Fibroblast of upper back skin (primary cell): ENCODE measurements around the gene RBBP8NL.
A peak's percentile ranks its signal among the peaks of the same experiment; 100 is the strongest.

ENCODE experiments used
- DNase-seq: peaks from one replicate; pipeline ENCODE4 v3.0.0-alpha.2; 2013

Gene RBBP8NL

DNA sequence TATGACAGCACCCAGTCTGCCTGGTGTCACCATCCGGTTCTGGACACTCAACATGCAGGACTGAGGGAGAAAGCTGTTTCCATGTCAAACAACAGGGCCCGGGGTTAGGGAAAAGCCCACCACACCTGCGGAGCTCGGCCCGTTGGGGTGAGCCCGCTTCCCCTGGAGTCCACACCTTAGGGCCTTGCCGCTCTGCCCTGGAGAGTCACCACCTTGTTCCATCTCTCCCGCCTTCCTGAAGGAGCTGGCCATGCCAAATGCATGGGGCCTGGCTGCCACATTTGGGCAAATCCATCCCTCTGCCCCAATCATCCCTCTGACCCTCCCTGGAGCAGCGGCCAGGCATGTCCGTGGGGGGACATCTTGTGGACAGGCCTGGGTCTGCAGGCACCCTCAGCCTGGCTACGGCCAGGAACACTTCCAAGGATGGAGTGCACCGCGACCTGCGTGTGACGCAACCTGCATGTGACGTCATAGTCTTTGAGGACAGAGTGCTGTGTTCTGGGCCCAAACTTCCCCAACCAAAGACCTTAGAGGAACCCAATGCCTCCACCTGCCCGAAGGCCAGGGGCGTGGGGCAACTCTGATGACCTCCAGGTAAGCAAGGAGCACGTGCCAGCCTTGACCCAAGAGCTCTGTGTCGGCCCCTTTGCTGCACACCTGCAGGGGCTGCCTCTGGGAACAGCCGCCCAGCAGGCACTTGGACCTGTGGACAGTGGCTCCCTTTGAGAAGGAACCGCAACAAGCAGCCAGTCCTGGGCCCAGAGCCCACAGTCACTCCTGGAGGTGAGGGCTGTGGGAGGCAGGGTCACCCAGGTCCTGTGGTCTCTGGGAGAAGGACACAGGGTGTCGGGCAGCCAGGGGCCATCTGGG is 22.0 kb downstream of the RBBP8NL start:
- peak; percentile 28 for DNase-seq

DNA sequence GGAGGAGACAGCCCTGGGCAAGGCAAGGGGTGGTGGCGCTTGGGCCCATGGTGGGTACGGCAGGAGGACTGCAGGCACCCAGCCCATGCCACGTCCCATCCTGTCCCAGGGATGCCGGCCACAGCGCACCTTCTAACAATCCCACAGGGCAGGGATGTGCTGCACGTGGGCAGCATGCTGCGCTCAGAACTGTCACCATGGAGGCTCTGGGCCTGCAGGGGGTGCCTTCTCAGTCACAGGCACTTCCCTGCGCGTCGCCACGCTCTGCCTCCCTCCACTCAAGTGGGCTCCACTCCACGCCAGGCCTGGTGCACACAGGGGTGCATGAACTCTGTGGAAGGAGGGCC is 22.6 kb downstream of the RBBP8NL start:
- DNase-seq, result no peak

GRCh38 chr20:62404112-62404665 is 23.1 kb downstream of the RBBP8NL start:
- DNase-seq, result no peak

- no peak for DNase-seq
These were observed 24.0 kb downstream of the RBBP8NL start for GRCh38 chr20:62403331-62403730.

DNA sequence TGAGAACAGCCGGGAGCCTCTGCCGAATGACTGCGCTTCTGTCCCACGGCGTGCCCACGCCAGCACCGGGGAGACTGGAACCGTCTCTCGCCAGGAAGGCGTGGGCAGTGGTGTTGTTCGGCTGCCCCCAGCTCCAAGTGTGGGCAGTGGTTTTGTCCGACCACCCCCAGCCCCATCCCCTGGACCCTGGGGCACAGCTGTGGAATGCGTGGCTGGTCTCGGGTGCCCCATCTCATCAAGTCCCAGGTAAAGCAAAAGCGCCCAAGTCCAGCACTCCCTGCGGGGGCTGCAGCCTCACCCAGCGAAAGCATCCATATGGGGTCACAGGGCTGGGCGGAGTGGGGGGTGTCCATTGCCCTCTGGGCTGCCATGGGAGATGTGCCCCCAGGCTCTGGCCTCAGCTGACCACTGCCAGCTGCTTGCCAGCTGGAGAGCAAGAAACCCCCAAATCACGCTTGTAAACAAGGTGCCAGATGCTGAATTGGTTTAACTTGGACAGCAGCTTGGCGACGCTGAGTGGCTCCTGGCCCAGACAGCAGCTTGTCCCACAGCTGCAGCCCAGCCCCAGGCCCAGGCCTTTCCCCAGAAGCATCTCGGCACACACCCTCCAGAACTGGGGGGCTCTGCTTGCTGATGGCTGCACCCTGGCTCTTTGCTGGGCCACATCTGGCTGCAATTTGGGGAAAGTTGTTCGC is 24.7 kb downstream of the RBBP8NL start:
- no peak for DNase-seq

DNA sequence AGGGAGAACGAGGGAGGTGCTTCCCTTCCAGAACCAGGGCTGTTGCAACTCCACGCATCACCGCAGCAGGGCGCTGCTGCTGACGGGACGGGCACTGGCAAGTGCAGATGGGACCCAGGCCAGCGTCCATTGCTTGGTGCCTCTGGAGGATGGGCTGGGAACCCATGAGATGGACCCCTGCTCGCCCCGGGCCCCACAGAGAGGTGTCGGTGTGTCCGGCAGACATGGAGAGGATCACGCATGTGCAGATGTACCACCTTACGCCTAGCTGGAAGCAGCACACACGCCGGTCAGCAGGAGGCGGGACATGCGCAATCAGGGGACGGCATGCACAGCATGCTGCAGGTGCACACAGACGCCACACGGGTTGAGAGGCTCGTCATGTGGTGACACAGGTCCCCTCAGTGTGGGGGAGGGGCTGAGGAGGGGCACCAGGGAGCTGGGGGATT is 26.0 kb downstream of the RBBP8NL start:
- DNase-seq, result no peak

DNA sequence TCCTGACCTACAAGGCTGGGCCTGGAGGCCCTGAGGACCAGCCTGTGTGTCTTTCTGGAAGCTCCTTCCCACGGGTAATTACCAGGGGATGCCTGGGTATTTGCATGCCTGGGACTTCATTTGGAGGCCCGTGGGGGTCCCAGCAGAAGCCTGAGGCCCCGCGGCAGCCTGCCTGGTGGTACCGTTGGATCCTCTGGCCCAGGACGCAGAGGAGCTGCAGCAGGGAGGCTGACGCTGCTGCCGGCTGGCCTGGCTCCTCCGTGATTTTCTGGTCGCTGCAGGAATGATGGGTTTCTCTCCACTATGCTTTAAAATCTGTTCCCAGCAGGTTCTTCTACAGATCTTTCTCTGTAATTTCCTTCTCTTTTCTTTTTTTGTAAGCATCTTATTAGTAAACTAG is 26.8 kb downstream of the RBBP8NL start:
- no peak for DNase-seq

DNA sequence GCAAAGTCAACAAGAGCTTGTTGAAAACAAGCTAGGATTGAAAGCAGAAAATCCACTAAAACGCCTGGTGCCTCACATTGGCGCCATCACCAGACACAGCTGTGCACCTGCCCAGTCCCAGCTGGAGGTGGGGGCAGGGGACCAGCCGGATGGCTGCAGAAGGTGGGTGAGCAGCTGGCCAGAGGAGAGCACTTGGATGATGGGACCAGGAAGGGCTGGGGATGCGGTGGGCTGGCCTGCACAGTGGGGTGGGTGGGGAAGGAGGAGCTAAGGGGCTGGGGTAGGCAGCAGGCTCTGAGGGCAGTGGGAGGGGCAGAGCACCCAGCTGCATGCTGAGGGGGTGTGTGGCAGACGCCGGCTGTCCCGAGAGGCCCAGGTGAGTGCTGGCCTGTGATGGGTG is 27.3 kb downstream of the RBBP8NL start:
- no peak for DNase-seq

GRCh38 chr20:62398120-62398821 is 29.1 kb downstream of the RBBP8NL start:
- DNase-seq, result no peak

DNA sequence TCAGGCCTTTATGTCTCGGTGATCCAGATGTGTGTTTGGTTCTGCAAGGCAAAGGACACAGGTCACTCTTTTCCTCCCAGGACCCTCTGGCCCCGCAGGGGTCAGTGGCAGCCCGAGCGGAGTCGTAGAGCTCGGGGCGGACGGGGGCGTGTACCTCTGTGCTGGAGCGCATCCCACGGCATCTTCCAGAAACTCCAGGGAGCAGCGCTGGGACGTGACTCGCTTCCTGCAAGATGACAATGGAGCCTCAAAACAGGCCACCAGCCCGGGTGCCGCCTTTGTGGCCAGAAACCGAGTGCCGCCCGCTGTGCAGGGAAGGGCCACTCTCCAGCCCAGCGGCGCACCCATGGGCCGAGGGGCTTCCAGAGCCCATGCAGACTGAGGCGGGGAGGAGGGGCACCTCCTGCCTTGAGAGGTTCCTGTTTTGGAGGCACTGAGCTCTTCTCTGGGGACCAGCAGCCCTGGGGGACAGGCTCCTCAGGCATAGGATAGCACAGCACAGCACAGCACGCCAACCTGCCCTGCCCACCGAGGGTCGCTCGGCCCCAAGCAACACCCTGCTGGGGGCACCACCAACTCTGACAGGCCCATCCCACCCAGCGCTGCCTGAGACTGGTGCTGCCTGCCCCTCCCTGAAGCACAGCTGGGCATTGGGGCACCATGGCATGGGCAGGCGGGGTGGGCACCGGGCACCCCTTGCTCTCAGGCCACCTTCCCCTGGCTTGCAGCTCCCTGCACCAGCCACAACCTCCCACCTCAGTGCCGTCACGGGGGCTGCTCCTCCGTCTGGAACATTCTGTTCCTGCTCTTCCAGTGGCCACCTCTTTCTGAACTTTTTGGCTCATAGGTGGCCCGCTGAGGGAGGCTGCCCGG is 30.7 kb downstream of the RBBP8NL start:
- DNase-seq, result no peak

DNA sequence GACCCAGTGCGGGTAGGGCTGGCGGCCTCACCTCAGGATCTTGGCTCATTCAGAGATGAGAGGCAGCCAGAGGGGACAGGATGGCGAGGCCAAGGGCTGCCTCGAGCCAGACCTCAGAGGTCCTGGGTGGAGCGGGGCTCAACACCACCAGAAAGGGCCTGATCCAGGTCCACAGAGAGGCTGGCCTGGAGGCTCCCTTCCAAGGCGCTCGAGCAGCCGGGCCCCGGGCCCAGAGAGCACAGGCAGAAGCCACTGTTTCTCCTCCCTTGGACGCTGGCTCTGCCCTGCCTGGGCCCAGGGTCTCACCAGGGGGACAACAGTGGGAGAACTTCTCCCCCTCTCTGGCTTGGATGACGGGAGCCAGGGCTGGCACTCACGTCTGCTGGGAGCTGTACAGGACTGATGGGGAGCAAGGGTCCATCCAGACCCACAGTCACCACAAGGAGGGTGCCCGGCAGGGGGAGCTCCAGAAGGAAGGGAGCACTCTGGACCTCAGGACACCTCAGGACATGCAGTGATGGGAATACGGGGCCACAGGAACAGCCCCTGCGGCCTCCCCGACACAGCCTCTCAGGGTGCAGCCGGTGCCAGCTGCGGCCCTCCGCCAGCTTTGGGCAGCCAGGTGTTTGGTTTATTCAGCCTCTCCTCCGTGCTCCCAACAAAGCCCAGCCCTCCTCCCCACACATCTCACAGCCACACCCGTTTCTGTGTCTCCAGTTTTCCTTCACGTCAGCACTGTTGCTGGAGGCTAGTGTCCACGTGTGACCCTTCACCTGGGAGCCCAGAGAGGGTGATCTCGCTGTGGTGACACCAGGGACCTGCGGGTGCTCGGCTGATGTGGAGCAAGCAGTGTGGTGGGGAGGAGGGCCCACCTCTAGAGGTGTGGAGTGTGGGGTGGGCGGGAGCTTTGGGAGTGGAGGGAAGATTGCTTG is 31.8 kb downstream of the RBBP8NL start:
- DNase-seq, result no peak

DNA sequence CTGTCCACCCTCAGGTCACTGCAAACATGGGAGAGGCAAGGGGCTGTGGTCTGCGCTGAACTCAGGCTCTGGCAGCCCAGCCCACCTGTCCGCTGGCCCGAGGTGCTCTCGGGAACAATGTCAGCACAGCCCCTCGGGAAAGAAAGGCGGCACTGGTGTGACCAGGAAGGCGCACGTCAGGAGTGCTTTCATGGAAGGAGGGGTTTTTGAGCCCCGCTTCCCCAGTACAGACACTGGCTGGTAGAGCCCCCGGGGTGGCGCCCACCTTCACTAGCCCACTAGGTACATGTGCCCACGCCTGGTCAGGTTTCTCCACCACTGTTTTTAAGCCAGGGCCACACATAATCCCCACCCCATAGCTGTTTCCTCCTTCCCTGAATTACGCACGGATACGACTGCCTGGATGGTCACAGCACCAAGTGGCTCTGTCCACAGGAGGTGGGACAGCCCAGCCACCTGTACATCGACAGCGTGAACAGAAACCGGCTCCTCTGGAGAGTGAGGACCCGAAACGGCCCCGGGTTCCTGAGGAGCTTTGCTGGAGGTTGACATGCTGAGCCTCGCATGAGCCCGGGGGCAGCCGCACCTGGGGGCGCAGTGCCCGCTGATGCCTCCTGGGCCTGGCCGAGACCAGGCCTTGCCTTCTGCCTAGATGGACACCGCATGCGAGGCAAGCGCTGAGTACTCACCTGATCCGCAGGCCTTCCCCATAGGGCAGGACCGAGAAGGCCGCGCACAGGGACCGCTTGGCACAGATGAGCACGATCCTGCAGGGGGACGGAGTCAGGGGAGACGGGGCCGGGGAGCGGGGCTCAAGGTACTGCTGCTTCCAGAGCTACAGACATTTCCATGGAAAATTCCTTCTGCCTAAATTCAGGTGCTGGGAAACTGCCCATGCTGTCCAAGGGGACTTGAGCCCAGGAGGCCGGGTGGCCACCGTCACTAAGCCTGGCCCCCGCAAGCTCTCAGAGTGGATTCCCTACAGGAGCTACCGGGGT is 32.8 kb downstream of the RBBP8NL start:
- DNase-seq, result no peak

- DNase-seq, result no peak
These were observed 33.5 kb downstream of the RBBP8NL start for GRCh38 chr20:62393830-62394229.

DNA sequence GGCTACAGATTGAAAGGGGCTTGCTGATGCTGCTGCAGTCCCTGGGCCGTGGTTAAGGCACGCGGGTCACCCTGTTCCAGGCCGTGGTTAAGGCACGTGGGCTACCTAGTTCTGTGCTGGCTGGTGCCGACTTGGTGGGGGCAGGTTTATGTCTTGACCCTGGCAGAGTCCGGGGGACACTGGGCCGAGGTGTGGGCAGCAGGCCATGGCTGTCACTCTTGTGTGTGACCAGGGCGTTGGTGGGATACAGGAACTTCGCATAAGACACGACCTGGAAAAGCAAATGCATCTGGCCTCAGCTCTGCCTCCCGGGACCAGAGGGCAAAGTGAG is 34.0 kb downstream of the RBBP8NL start:
- DNase-seq, result no peak

DNA sequence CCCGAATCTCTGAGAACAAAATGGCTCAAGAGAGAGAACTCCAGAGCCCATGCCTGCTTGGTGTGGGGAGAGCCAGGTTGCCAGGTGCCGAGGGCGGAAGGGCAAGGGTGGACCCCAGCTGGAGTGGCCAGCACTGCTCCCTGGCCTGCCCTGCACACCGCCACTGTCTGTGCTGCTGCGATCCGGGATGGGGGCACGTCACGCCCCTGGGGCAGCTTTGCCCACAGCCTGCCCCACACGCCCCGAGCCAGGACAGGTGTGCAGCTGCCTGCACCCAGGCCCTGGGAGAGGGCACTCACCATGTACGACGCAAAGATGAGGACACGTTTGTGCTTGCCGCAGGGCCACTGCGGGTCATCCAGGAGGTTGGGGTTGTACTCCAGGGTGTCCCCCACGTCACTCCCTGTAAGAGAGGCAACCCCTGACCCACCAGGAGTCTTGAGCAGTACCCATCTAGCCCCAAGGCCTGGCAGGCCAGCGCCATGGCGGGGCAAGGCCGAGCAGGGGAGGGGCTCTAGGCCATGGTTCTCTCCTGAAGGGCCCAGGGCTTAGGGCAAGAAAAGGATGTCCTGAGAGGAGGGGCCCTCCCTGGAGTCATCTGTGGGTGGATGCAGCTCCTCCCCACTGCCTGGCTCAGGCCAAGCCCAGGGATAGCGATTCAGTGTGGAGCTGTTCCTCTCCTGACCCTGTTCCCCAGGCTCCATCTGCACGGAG is 34.6 kb downstream of the RBBP8NL start:
- no peak for DNase-seq

DNA sequence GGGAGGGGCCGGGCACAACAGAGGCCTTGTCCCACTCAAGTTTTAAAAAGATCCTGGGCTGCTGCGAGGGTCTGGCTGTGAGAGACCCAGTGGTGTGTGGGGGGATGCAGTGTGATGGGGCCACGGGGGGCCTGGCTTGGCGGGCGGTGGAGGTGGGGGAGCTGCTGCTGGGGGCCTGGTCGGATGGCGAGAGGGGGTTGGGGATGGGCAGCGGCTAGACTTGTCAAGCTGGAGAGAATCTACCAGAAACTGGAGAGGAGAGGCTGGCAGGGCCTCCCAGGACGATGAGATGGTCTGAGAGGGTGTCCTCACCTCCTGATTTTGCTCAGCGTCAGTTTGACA is 35.3 kb downstream of the RBBP8NL start:
- DNase-seq, result no peak

GRCh38 chr20:62391165-62392076 is 35.9 kb downstream of the RBBP8NL start:
- DNase-seq, result no peak
